GM19099 (cell line): ENCODE data around the gene C1QTNF8.

Source experiments
- POLR2A ChIP-seq: IDR thresholded peaks from 3 replicates; pipeline ENCODE4 v1.6.1; 2011; ENCODE audit warnings: low read depth; ENCODE audit not compliant: insufficient read length; ENCODE audit errors: extremely low read depth

The C1QTNF8 gene

DNA sequence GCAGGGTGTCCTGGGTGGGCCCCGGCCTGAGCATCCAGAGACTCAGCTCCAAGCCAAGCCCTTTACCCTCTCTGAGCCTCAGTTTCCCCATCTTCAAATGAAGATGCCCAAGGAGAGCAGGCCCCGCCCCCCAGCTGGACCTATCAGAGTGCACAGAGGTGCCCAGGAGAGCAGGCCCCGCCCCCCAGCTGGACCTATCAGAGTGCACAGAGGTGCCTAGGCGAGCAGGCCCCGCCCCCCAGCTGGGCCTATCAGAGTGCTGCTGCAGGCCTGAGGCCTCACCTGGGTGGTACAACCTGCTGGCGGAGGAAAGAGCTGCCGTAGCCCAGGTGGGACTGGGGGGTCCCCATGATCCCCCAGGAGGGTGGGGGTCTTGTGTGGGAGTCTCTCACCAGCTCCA, 26.9 kb downstream of the C1QTNF8 start:
- no peak for TF ChIP-seq POLR2A

DNA sequence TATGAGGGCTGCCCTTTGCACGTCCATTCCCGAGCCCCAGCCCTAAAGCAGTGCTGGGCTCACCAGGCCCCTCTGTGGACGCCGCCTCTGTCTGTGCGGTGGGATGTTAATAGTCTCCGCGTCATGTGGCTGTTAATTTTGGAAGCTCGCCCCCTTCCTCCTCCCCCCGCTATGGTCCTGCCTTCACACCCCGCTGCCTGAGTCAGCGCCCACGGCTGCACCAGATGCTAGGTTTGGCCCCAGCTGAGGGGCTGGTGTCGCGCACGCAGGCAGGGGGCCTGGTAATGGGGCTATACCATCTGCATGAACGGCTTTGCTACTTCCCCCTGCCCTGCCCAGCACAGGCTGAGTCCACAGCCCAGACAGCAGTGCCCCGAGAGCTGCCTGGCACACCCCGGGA, 27.6 kb downstream of the C1QTNF8 start:
- TF ChIP-seq POLR2A, result no peak

DNA sequence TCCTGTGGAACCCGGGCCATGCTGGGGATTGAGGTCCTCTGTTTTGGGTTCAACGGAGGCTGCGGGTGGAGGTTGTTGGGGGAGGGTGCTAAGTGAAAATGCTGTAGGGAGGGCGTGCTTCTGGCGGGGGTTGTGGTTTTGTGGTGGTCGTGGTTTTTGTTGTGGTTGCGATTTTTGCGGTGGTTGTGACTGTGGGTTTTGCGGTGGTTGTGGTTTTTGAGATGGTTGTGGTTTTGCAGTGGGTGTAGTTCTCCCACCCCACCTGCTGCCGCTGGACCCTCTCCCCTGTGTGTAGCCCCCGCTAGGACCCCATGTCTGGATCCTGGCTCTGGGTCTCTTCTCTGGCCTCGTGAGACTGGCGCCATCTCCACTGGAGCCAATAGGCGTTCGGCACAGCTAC, 28.4 kb downstream of the C1QTNF8 start:
- TF ChIP-seq POLR2A, result no peak

DNA sequence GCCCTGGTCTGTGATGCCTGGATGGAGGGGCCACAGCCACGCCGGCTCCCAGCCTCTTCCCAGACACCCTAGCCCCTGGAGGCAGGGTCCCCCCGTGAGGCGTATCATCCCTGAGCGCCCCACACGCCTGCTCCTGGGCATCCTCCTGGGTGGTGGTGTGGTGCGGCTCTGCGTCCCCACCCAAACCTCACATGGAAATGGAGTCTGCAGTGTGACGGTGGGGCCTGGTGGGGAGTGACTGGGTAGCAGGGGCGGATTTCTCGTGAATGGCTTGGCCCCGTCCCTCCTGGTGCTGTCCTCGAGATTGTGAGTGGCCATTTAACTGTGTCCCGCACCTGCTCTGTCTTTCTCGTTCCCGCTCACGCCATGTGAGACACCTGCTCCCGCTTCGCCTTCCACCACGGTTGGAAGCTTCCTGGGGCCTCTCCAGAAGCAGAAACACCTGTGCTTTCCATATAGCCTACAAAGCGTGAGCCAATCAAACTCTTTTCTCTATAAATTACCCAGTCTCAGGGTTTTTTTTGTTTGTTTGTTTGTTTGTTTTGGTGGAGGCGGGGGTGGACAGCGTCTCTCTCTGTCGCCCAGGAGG, 29.4 kb downstream of the C1QTNF8 start:
- no peak for TF ChIP-seq POLR2A

DNA sequence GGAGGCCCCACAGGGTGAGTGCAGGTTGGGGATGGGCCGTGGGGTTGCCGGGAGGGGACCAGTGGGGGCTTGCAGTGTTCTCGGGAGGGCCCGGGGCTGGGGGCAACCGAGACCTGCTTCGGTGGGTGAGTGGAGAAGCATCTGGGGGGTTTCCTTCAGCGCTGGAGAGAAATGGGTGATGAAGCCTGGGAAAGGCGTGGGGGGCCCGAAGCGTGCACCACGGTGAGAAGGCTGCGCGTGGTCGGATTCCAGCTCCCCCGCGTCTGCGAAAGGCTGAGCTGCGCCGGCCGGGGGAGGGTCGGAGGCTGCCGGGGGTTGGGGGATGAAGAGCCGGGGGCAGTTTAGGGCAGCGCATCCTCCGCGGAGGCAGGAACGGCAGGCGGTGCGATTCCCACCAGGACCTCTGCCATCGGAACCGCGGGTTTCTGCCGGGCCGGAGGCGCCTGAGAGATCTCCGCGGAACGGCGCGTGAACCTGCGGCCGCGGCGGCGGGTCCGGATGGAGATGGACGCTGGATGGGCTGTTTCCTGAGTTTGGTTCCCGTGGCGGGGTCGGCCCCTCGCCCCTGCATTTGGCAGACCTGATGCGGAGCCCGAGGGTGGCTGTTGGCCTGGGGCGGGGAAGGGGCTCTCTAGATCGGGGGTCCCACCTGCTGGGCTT, 30.4 kb downstream of the C1QTNF8 start:
- TF ChIP-seq POLR2A, result no peak

DNA sequence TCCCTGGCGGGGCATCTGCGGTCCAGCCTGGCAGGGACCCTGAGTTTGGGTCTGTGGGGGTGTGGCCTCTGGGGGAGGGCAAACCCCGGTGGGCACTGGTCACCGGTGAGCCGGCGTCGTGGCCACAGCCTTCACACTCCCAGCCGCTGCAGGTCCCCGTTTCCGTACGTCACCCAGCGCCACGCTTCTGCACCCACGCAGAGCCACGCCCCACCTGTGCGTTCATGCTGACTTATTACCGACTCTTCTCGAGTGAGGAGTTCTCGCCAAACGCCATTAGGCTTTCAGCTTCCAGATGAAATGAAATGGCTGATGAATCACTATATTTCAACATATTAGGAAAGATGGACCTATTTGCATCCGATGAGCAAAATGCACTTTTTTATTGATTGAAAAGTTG, 32.3 kb downstream of the C1QTNF8 start:
- no peak for TF ChIP-seq POLR2A

DNA sequence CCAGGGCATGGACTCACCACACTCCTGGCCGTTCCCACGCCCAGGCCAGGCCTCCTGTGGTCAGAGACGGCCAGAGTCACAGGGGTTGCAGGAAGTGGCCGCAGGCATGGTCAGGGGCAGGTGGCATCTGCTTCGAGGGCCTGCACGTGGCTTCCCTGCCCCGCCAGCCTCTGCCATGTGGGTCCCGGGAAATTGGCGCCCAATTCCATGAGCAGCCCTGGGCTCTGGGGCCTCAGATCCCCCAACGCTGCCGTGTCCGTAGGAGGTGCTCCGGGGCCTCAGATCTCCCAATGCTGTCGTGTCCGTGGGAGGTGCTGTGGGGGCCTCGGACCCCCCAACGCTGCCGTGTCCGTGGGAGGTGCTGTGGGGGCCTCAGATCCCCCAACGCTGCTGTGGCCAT, 33.1 kb downstream of the C1QTNF8 start:
- no peak for TF ChIP-seq POLR2A

DNA sequence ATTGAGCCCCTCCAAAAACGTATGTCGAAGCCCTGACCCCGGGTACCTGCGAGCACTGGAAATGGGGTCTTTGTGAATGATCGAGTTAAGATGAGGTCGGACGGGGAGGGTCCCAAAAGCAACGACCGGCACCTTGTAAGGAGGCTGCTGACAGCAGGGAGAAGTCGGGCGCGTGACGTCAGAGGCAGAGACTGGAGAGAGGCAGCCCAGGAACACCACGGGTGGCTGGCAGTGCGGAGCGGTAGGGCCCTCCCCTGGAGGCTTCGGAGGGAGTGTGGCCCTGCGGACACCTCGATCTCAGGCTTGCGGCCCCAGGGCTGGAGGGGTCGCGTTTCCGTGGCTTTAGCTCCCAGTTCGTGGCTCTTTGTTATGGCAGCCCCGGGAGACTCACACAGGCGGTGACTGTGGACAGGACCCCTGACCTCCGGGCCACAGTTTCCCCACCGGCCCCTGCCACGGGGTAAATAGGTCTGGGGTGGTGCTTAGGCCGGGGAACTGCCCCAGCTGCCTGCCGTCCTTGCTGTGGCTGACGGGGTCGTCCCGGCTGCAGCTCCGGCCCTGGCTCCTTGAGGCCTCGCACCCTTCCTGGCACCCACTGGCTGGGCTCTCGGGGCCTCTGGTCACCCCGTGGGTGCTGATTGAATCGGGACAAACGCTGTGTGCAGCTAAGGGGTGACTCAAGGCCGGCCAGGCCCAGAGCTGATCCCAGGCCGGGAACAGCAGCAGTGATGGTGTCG, 34.1 kb downstream of the C1QTNF8 start:
- no peak for TF ChIP-seq POLR2A

DNA sequence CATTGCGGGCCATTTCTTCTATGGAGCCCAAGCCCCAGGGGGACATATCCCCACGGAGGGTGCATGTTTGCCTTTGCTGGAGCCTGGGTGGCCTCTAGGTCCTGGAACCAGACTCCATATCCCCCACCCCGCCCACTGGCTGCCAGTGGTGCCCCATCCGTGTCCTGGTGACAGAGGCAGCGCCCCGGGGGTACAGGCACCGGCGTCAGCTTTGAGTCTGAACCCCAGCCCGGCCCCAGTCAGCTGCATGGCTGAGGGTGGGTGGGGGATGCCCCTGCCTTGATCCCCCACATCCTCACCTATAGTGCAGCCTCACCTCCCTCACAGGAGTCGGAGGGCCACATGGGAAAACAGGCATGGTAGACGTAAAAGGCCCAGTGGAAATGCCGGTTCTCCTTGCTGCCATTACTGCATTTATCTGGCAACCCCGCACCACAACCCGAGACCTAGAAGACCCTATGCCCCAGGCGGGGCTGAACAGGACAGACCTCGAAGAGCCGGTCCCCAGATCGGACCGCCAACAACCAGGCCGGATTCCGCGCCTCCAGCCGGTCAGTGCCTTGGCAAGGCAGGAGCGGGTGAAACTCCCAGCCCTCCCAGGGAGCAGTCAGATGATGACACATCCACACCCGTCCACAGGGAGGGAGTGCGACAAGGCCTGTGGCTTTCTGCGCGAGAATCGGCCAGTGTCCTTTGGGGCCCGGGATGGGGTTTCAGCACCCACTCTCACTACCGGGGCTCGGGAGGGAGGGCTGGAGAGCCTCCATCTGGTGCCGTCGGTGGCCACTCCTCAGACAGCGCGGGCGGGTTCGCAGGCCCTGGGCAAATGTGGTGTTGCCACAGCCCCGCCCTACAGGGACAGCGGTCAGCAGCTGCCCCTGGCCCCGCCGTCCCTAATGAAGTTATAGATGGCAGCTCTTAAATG, 35.4 kb downstream of the C1QTNF8 start:
- no peak for TF ChIP-seq POLR2A

DNA sequence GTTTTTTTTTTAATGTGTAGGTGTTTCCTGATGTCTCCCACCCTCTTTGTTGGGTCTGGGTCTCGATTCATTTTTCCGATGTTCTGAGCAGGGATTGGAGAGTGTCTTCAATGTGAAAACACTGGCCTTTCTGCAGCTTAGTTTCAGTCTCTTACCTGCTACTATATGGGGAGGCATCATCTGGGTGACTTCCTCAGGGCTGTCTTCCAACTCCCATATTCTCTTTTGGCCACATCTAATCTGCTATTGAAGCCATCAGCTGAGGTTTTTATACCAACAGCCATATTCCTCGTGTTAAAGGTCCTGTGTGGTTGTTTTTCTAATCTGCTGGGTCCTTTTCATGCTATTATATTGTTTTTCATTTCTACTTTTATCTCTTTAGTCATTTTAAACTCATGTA, 36.7 kb downstream of the C1QTNF8 start:
- no peak for TF ChIP-seq POLR2A

DNA sequence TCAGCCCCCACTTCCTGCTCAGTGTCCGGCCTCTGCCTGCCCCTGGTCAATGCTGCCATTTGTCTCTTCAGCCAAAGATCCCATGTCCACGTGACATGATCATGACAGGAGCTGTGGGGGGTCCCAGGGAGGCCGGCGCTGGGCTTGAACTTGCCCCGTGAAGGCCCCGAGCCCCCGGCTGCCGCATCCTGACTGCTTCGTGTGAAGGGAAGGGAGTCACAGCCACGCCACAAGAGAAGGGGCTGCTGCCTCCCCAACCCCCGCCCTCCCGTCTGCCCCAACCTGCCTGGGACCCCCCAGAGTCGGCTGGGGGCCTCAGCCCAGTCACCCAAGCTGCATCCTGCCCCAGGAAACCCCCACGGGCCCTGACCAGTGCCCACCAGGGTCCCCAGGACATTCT, 37.8 kb downstream of the C1QTNF8 start:
- TF ChIP-seq POLR2A, result no peak

DNA sequence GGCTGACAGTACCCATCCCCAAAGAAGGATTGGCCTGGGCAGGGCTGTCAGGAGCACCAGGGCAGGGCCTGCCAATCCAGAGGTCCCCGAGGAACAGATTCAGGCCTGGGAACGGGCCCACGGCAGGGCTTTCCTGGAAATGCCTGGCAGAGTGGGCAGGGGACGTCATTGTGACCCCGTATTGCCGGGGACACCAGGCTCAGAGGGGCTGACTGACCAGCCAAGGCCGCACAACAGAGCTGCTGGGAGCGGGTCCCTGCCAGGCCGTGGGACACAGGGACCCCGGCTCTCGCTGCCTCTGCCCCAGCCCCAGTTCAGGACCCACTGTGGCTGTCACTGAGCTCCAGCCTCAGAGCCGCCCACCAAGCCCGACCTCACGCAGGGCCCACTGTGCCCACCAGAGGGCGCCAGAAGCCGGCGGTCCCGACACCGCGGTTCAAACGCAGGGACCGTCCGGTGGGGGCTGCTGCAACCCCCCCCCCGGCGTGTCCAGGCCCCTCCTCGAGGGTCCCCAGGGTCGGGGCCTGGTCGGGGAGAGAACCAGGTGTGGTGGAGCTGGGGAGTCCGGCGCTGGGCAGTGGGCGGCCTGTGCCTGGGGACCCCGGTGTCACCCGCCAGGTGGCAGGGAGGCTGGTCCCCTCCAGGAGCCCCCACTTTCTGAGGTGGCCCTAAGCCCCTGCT, 38.7 kb downstream of the C1QTNF8 start:
- no peak for TF ChIP-seq POLR2A

DNA sequence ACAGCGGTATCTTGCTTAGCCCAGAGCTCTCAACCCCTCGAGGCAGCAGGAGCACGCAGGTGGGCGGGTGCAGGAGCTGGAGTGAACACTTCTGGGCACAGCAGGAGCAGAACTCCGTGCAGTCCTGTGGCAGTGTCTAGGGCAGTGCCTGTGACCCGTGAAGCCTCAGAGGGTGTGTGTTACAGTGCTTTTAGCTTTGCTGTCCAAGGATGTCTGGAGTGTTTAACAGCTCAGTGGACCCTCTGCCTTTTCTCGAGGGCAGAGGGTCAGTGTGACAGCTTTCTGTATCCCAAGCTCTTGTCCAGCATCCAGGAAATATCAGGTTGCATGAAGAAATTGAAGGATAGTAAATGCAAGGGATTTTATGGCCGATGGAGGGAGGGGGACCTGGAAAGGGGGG, 39.8 kb downstream of the C1QTNF8 start:
- no peak for TF ChIP-seq POLR2A

DNA sequence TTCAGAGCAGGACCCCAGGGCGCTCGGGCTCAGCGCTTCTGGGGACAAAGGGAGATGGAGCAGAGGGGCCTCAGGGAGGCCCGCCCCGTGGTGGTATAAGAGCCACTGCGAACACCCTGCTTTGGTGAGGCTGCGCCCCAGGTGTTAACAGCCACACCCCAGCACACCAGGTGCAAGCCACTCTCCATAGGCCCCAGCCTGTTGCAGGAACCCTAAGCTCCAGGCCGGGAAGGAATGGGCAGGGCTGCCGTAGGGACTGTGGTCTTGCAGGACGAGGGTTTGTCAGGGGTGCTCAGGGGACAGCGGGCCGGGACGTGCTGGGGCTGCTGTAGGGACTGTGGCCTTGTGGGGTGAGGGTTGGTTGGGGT, 40.5 kb downstream of the C1QTNF8 start:
- TF ChIP-seq POLR2A, result no peak

DNA sequence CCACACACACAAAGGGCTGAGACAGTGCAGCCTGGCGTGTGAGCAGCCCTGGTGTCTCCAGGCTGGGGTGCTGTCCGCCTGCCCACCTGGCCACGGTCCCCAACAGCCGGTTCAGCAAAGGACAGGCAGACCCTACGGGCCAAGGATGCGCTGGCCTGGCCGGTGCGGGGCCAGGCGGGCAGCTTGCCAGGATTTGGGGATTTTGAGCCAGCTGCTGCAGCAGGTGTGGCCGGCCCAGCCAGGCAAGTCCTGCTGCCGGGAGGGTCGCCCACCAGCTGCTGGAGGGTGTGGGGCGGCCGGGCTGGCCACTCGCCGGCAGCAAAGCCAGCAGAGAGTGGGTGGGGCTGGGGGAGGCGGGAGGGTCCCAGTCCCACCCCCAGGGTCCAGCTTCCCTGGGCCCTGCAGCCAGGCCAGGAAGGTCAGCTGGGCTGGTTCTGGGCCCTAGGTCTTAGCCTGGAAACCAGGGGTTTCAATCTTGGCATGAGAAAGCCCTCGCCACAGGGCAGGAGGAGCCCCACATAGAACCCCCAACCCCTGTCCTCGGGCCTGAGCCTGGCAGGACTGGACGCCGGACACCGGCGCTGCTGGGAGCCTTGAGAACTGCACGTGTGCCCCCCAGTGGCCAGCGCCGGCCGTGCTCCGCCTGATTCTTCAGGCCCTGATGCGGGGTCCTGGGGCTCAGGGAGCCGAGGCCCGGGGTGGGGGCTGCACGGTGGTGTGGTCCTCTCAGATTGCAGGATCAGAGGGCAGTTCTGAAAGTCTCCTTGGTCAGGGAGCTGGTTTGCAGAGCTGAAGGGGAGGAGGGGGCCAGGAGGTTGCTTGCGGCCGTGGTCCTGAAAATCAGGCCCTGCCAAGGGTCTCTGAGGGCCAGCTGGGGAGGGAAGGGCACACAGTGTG, 41.1 kb downstream of the C1QTNF8 start:
- TF ChIP-seq POLR2A, result no peak
